Activated CD4-positive, alpha-beta T cell treated with anti-CD3 and anti-CD28 coated beads, Interleukin-10, Interleukin-2, amounts not matched to agents 100 ng/mL and 50 ng/mL, durations not matched to agents 16 hours and 8 hours (primary cell): ENCODE results near the gene IFNL3.
"Not testable (repeated sequence)": the region's sequence is repeated elsewhere in the genome, so short reads cannot be mapped to it uniquely, and the experiment has no call there.

ENCODE experiments used
- DNase-seq: peaks from one replicate; pipeline ENCODE4 v3.0.0-alpha.2; 2020

The IFNL3 gene

GRCh38 chr19:39252458-39252857, 7.7 kb upstream of the IFNL3 start:
- no peak for DNase-seq

GRCh38 chr19:39251846-39252245, 7.0 kb upstream of the IFNL3 start:
- no peak for DNase-seq

GRCh38 chr19:39251081-39251480, 6.3 kb upstream of the IFNL3 start:
- DNase-seq: no peak

GRCh38 chr19:39248806-39249205, 4.0 kb upstream of the IFNL3 start, which contains the start of gene IFNL4:
Gene IFNL4, minus strand, starts transcription at chr19:39248856.
- no peak for DNase-seq

GRCh38 chr19:39247701-39248664, 3.2 kb upstream of the IFNL3 start:
- no peak for DNase-seq

- DNase-seq: peak; percentile 32
Measured at GRCh38 chr19:39246951-39247669, 2.3 kb upstream of the IFNL3 start.

- DNase-seq: not testable (repeated sequence)
Measured at GRCh38 chr19:39245166-39245565, 360 bp upstream of the IFNL3 start.

GRCh38 chr19:39243741-39244140, 1.1 kb downstream of the IFNL3 start:
- DNase-seq: not testable (repeated sequence)

GRCh38 chr19:39240421-39240820, 4.4 kb downstream of the IFNL3 start:
- DNase-seq: no peak

- DNase-seq: no peak
Measured at GRCh38 chr19:39238944-39239343, 5.9 kb downstream of the IFNL3 start.

- no peak for DNase-seq
Measured at GRCh38 chr19:39238209-39238608, 6.6 kb downstream of the IFNL3 start.

GRCh38 chr19:39237200-39238184, 7.3 kb downstream of the IFNL3 start:
- peak; percentile 59 for DNase-seq

- DNase-seq: no peak
Measured at GRCh38 chr19:39236527-39236926, 8.3 kb downstream of the IFNL3 start.

- DNase-seq: no peak
Measured at GRCh38 chr19:39232708-39233107, 12.1 kb downstream of the IFNL3 start.

GRCh38 chr19:39230096-39230764, 14.6 kb downstream of the IFNL3 start:
- DNase-seq: no peak

- DNase-seq: no peak
Measured at GRCh38 chr19:39224910-39225309, 19.9 kb downstream of the IFNL3 start.

- no peak for DNase-seq
Measured at GRCh38 chr19:39223703-39224279, 21.0 kb downstream of the IFNL3 start.

- not testable (repeated sequence) for DNase-seq
Measured at GRCh38 chr19:39219108-39219507, 25.7 kb downstream of the IFNL3 start.

GRCh38 chr19:39218230-39219007, 26.4 kb downstream of the IFNL3 start:
- DNase-seq: no peak

GRCh38 chr19:39217094-39217493, 27.7 kb downstream of the IFNL3 start:
- DNase-seq: no peak

- not testable (repeated sequence) for DNase-seq
Measured at GRCh38 chr19:39215323-39215722, 29.5 kb downstream of the IFNL3 start.
